GM12878 (cell line): ENCODE measurements around the gene KIF12.

Source experiments
- ASH2L ChIP-seq: fragments of 300-600, 200-600 bp; sonication (generic); IDR thresholded peaks from 2 replicates; pipeline ENCODE4 v1.6.1; 2017; ENCODE audit warnings: low read depth, mild to moderate bottlenecking, borderline replicate concordance
- ATF7 ChIP-seq: fragments of 450-650 bp; IDR thresholded peaks from 2 replicates; pipeline ENCODE4 v1.6.1; 2016; ENCODE audit warnings: low read depth, mild to moderate bottlenecking
- BRCA1 ChIP-seq: IDR thresholded peaks from 2 replicates; pipeline ENCODE4 v1.6.1; 2011; ENCODE audit warnings: low read depth, low read length, improper control_type of control experiment
- EZH2 ChIP-seq: IDR thresholded peaks from 2 replicates; pipeline ENCODE4 v1.6.1; 2012; ENCODE audit warnings: low read depth, mild to moderate bottlenecking, control low read depth, inconsistent platforms, low read length, borderline replicate concordance; ENCODE audit not compliant: control insufficient read depth
- JUND ChIP-seq: IDR thresholded peaks from 2 replicates; pipeline ENCODE4 v1.6.1; 2012; ENCODE audit warnings: low read depth, mild to moderate bottlenecking, low read length, improper control_type of control experiment, moderate library complexity
- RAD21 ChIP-seq: IDR thresholded peaks from 2 replicates; pipeline ENCODE4 v1.6.1; 2011; ENCODE audit warnings: mild to moderate bottlenecking, low read depth, low read length, moderate library complexity; ENCODE audit not compliant: insufficient read depth
- SP1 ChIP-seq: IDR thresholded peaks from one replicate; pipeline ENCODE4 v1.6.1; 2011; ENCODE audit warnings: low read depth, low read length
- TF ChIP-seq, protein P1 (sequence below): fragments of 450-650 bp; IDR thresholded peaks from 2 replicates; pipeline ENCODE4 v1.6.1; 2016; ENCODE audit warnings: mild to moderate bottlenecking
- TF ChIP-seq, protein P2 (sequence below): IDR thresholded peaks from 2 replicates; pipeline ENCODE4 v1.6.1; 2012; ENCODE audit warnings: mild to moderate bottlenecking, low read depth, low read length
- TF ChIP-seq, protein P3 (sequence below), 3 experiments: IDR thresholded peaks in 2 of 3; conservative IDR thresholded peaks in 1 of 3; 2 replicates each; pipeline ENCODE4 v1.5.1; 2011; ENCODE audit warnings: low read depth in 3 of 3, low read length in 3 of 3, mild to moderate bottlenecking in 3 of 3, control low read depth in 2 of 3, moderate library complexity in 2 of 3, inconsistent platforms in 1 of 3, mixed read lengths in 1 of 3; ENCODE audit not compliant: control insufficient read depth in 2 of 3, insufficient read depth in 1 of 3; ENCODE audit errors: extremely low read depth in 1 of 3
- TF ChIP-seq, protein P4 (sequence below): IDR thresholded peaks from 2 replicates; pipeline ENCODE4 v1.6.1; 2012; ENCODE audit warnings: low read depth, low read length, improper control_type of control experiment

DNA sequence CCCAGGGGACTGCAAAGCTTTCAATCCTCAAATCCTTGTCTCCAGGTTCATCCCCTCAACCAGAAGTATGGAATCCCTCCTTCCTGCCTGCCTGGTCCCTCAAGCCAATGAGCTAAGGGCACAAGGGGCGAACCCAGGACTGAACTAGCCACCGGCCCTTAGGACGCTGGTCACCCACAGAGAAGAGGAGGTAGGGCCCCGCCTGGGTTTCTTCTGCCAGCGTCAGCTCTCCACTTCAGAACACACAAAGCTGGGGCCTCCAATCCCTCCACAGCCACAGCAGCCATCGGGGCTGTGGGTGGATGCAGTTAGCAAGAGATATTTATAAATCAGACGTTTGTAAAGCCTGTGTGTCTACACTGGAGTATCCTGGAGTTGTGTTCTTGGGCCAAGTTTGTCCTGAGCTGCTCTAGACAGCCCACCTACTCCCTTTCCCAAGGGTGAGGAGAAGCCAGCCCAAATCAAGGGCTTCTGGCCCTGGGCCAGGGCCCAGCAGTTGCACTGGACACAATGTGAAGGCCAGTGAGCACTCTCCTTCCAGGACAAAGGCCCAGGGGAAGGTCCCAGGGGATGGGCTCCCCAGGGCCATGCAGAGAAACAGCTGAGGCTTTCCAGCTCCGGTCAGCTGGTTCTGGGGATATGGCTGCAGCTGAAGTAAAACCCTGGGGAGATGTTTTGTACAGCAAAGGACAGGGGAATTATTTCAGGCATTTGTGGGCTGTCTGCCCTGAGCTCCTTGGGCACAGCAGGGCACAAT lies 39.9 kb downstream of the KIF12 start:
- TF ChIP-seq, protein P1, sequence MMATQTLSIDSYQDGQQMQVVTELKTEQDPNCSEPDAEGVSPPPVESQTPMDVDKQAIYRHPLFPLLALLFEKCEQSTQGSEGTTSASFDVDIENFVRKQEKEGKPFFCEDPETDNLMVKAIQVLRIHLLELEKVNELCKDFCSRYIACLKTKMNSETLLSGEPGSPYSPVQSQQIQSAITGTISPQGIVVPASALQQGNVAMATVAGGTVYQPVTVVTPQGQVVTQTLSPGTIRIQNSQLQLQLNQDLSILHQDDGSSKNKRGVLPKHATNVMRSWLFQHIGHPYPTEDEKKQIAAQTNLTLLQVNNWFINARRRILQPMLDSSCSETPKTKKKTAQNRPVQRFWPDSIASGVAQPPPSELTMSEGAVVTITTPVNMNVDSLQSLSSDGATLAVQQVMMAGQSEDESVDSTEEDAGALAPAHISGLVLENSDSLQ, result no peak
- TF ChIP-seq, protein P2, sequence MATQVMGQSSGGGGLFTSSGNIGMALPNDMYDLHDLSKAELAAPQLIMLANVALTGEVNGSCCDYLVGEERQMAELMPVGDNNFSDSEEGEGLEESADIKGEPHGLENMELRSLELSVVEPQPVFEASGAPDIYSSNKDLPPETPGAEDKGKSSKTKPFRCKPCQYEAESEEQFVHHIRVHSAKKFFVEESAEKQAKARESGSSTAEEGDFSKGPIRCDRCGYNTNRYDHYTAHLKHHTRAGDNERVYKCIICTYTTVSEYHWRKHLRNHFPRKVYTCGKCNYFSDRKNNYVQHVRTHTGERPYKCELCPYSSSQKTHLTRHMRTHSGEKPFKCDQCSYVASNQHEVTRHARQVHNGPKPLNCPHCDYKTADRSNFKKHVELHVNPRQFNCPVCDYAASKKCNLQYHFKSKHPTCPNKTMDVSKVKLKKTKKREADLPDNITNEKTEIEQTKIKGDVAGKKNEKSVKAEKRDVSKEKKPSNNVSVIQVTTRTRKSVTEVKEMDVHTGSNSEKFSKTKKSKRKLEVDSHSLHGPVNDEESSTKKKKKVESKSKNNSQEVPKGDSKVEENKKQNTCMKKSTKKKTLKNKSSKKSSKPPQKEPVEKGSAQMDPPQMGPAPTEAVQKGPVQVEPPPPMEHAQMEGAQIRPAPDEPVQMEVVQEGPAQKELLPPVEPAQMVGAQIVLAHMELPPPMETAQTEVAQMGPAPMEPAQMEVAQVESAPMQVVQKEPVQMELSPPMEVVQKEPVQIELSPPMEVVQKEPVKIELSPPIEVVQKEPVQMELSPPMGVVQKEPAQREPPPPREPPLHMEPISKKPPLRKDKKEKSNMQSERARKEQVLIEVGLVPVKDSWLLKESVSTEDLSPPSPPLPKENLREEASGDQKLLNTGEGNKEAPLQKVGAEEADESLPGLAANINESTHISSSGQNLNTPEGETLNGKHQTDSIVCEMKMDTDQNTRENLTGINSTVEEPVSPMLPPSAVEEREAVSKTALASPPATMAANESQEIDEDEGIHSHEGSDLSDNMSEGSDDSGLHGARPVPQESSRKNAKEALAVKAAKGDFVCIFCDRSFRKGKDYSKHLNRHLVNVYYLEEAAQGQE, result no peak
- no peak for TF ChIP-seq EZH2
- TF ChIP-seq, protein P3, sequence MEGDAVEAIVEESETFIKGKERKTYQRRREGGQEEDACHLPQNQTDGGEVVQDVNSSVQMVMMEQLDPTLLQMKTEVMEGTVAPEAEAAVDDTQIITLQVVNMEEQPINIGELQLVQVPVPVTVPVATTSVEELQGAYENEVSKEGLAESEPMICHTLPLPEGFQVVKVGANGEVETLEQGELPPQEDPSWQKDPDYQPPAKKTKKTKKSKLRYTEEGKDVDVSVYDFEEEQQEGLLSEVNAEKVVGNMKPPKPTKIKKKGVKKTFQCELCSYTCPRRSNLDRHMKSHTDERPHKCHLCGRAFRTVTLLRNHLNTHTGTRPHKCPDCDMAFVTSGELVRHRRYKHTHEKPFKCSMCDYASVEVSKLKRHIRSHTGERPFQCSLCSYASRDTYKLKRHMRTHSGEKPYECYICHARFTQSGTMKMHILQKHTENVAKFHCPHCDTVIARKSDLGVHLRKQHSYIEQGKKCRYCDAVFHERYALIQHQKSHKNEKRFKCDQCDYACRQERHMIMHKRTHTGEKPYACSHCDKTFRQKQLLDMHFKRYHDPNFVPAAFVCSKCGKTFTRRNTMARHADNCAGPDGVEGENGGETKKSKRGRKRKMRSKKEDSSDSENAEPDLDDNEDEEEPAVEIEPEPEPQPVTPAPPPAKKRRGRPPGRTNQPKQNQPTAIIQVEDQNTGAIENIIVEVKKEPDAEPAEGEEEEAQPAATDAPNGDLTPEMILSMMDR (IDR thresholded peaks at IDR 0.05 in 2 of 3, conservative IDR thresholded peaks at IDR 0.05 in 1 of 3; ENCODE audit: control insufficient read depth in 2 of 3, extremely low read depth in 1 of 3, insufficient read depth in 1 of 3, low read depth in 3 of 3, low read length in 3 of 3), result no peak
- TF ChIP-seq ASH2L, result no peak
- no peak for TF ChIP-seq SP1
- TF ChIP-seq ATF7, result no peak
- TF ChIP-seq RAD21, result no peak
- TF ChIP-seq, protein P4, sequence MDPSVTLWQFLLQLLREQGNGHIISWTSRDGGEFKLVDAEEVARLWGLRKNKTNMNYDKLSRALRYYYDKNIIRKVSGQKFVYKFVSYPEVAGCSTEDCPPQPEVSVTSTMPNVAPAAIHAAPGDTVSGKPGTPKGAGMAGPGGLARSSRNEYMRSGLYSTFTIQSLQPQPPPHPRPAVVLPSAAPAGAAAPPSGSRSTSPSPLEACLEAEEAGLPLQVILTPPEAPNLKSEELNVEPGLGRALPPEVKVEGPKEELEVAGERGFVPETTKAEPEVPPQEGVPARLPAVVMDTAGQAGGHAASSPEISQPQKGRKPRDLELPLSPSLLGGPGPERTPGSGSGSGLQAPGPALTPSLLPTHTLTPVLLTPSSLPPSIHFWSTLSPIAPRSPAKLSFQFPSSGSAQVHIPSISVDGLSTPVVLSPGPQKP, result no peak
- no peak for TF ChIP-seq JUND
- TF ChIP-seq BRCA1, result no peak
